GM21786 (cell line): Measurements from ENCODE around the gene WDR31.

Experiments used
- ATAC-seq: cut with Tn5 transposase; IDR thresholded peaks from one replicate; pipeline ENCODE4 v1.9.1; 2021; ENCODE audit not compliant: unreplicated experiment

WDR31 gene

DNA sequence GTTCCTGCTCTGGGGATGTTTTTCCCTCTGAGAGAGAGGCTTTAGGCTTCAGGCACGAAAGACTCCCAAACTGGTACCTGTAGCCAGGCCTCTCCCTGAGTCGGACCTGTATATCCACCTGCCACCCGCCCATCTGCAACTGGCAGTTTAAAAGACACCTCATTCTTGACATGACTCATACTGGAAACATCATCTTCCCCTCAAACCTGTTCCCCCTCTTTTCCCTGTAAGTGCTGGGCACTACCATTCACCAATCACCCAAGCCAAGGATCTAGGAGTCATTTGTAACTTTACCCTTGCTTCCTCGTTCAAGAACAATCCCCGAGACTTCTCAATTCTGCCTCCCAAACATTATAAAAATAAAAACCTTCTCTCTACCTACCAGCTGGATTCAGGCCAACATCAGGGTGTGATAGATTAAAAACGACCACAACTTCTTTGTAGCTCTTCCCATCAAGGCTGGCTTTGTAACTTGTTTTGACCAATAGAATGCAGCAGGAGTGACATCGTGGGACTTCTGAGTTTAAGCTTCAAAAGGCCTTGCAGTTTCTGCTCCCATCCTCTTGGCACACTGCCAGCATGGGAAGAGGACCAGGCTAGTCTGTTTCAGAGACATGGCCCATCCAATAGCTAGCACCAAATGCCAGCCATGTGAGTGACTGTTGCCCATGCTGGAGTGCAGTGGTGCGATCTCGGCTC is 1.8 kb upstream of the WDR31 start:
- no peak for ATAC-seq

DNA sequence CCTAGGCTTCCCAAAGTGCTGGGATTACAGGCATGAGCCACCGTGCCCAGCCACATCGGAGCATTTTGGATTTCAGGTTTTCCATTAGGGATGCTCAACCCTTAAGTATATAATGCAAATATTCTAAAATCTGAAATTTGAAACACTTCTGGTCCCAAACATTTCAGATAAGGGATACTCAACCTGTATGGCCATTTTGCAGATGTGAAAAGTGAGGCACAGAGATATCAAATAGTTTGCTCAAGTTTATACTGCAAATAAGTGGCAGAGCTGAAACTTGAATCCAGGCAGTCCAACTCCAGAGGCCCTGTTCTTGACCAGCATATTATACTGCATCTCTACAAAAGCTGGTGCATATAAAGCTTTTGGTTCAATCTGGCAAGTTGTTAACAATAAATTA is 2.4 kb downstream of the WDR31 start:
- ATAC-seq = no peak

DNA sequence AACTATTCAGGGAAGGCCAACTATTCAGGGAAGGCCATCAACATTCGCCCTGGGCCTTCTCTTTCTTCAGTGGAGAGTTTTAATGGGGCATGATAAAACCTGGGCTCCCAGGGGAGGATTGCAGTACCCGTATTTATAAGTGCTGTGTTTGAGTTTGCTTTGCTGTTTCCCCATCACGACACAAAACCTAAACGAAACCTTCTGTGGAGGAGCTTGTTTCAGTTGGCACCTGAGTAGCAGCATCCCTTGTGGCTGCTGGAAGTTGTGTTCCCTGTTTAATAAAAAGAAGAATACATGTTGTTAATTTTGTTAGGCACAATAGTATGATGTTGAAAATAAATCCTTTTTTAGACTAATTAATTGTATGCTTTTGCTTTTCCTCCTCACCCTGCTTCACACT is 8.3 kb downstream of the WDR31 start:
- ATAC-seq = no peak

- ATAC-seq = no peak
Measured at GRCh38 chr9:113328045-113328782, 11.9 kb downstream of the WDR31 start.

GRCh38 chr9:113326230-113326629 is 13.8 kb downstream of the WDR31 start:
- ATAC-seq = no peak

- no peak for ATAC-seq
Measured at GRCh38 chr9:113322671-113323070, 17.4 kb downstream of the WDR31 start.

DNA sequence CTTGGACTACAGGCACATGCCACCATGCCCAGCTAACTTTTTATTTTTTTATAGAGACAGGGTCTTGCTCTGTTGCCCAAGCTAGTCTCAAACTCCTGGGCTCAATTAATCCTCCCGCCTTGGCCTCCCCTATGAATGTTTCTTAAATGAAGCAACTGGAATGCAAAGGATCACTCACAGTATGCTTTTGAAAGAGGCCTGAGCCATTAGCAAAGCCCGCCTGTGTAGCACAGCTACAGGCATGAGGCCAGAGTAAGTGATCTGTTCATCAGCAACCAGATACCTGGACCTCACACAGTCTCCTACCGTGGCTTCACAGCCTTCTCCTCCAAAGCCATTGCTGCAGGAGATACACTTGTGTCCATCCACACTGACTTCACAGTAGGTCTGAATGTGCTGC is 20.0 kb downstream of the WDR31 start:
- ATAC-seq = no peak

DNA sequence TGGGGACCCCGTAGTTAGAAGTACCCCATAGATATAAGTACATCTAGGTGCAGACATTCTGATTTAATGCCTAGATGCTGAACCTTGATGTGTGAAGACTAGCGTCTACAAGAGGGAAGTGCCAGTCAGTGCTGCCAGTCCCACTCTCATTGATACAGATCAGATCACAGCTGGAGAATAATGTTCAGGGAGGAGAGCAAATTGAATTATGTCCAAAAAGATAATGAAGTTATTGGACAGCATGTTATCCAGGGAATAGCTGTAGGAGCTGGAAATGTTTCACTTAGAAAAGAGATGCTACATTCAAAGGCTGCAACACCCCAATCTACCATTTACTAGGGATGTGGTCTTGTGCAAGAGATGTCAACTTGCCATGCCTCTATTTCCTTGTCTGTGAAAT is 21.0 kb downstream of the WDR31 start:
- no peak for ATAC-seq

DNA sequence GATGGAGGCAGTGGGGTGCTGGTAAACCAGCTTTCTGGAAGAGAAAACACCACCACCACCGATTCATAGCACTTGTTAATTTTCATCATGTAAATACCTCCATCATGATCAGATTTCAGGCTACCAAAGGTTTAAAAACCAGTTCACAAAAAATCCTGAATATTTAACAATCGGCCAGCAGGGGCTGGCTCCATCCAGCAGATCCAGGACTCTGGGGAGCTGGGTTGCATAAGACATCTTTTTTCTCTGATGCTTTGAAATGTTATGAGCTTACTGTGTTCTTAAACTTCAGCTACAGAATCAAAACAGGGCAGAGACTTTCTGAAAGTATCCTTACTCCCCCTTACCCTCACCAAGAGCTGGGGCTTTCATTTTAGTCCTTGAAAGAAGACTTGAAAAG is 22.3 kb downstream of the WDR31 start:
- no peak for ATAC-seq

DNA sequence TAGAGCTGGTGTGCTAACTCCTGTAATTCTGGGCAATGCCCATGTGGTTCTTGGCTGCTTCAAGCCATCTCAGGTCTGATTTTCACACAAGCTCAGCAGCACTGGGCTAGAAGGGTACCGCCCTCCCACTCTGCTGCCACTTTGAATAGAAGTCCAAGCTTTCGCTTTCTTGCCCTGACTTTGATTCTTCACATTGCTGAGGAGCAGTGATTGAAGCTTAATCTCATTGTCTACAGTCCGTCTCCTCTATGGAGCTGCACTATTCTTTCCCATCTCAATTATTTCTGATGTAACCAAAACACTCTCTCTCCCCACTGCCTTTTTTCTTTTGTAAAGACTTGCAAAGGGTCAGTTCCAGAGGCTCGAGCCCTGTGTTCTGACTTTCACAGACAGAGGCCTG is 24.0 kb downstream of the WDR31 start:
- no peak for ATAC-seq

DNA sequence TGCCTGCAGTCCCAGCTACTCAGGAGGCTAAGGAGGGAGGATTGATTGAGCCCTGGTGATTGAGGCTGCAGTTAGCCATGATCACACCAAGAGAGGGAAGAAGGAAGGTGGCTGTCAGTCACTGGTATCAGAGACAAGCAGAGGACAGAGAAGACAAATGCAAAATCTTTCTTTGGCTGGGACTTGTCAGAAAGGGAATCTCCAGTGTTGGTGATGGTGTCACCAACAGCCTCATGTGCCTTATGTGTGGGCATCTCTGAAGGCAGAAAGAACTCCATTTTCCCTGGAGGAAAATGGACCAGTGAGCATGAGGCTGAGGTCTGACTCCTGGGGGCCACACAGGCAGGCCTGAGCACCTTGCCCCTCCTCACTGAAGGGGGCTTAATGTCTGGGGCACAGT is 24.8 kb downstream of the WDR31 start:
- ATAC-seq = no peak

GRCh38 chr9:113313261-113313660 is 26.8 kb downstream of the WDR31 start:
- ATAC-seq = no peak

GRCh38 chr9:113311961-113312360 is 28.1 kb downstream of the WDR31 start:
- no peak for ATAC-seq

DNA sequence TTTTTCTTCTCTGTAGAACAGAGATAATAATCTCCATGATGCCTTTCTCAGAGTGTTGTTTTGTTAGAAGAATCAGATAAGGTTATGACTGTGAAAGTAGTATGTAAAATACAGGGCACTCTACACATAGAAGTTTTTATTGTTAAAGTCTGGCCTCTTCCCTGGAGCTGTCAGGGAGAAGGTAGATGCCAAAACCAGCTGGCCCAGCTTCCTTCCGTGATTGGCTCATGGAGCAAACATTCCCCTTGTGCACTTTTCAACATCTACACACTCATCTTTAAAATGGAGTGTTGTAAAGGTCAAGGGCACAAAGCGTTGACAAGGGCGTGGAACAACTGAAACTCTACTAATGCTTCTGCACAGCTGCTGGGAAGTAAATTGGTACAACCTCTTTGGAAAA is 29.5 kb downstream of the WDR31 start:
- no peak for ATAC-seq

- ATAC-seq = peak; percentile 47
Measured at GRCh38 chr9:113309204-113309813, 30.8 kb downstream of the WDR31 start.

GRCh38 chr9:113307396-113307975 is 32.6 kb downstream of the WDR31 start:
- no peak for ATAC-seq

GRCh38 chr9:113306566-113306965 is 33.5 kb downstream of the WDR31 start:
- no peak for ATAC-seq

DNA sequence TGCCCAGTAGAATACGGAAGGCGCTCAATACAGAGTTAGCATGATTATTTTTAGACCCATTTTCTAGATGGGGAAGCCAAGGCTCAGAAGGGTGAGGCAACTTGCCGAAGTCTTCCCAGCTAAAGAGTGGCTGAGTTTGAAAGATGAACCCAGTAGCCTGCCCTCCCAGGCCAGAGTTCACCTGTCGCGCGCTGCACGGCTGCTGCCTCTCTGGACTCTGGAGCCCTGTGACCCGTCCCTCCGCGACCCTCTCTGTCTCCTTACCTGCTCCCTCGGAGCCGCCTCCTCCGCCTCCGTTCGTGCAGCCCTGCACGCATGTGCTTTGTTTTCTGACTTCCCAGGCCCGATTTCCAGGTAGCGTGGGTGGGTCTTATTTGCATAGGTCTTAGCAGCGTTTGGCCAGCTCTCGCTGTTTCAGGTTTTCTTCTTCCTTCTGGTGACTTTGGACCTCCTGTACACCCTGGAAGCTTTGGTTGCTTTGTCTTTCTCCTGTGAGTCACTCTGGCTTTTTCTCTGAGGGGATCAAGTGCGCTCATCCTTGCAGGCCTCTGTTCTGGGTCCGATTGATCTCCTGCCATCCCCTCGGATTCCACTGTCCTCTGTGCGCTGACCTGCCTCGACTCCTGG is 37.2 kb downstream of the WDR31 start, which contains the start of gene RNF183:
Gene RNF183, minus strand, starts transcription at position 585 of the 627 bp plus-strand sequence. CDS start 5,192 bp downstream, outside the sequence.
- ATAC-seq = no peak

DNA sequence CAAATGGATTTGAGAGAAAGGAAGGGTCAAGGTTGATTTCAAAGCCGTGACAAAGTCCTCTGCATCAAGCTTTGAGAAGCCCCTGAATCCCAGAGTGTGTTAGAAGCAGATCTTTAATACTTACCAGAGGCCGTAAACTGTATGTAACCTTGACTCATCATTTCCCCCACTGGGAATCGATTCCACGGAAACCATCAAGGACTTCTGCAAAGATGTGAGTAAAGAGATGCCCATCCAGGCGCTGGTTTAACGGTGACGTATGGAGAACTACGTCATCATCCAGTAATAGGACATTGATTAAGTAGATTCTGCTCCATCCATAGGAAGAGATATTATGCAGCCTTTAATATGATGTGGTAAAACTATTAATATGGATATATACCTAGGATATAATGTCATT is 38.5 kb downstream of the WDR31 start:
- no peak for ATAC-seq

- no peak for ATAC-seq
Measured at GRCh38 chr9:113299800-113300292, 40.2 kb downstream of the WDR31 start.
